HG03565 (cell line): ENCODE data around the gene C19orf38.
"Not testable (repeated sequence)": the region's sequence is repeated elsewhere in the genome, so short reads cannot be mapped to it uniquely, and the experiment has no call there.

ENCODE experiments used
- ATAC-seq: cut with Tn5 transposase; IDR thresholded peaks from one replicate; pipeline ENCODE4 v1.9.1; 2021; ENCODE audit warnings: mild to moderate bottlenecking, moderate library complexity; ENCODE audit not compliant: unreplicated experiment

The C19orf38 gene

GRCh38 chr19:10872546-10873107 is 24.4 kb downstream of the C19orf38 start:
- no peak for ATAC-seq

GRCh38 chr19:10874024-10874423 is 25.8 kb downstream of the C19orf38 start:
- no peak for ATAC-seq

GRCh38 chr19:10876459-10877240 is 28.4 kb downstream of the C19orf38 start:
- peak; percentile 31 for ATAC-seq

- not testable (repeated sequence) for ATAC-seq
Observed at GRCh38 chr19:10877608-10878007, 29.4 kb downstream of the C19orf38 start.

GRCh38 chr19:10878253-10878652 is 30.0 kb downstream of the C19orf38 start:
- no peak for ATAC-seq

GRCh38 chr19:10881403-10882107 is 33.3 kb downstream of the C19orf38 start:
- ATAC-seq, result no peak

- no peak for ATAC-seq
Observed at GRCh38 chr19:10882108-10882457, 33.9 kb downstream of the C19orf38 start.

GRCh38 chr19:10884274-10884673 is 36.1 kb downstream of the C19orf38 start:
- no peak for ATAC-seq

GRCh38 chr19:10885201-10886169 is 37.3 kb downstream of the C19orf38 start:
- no peak for ATAC-seq

GRCh38 chr19:10887616-10888367 is 39.6 kb downstream of the C19orf38 start:
- ATAC-seq, result no peak

GRCh38 chr19:10888421-10888866 is 40.2 kb downstream of the C19orf38 start:
- no peak for ATAC-seq

- ATAC-seq, result no peak
Observed at GRCh38 chr19:10889880-10890279, 41.7 kb downstream of the C19orf38 start.

- ATAC-seq, result no peak
Observed at GRCh38 chr19:10891405-10892086, 43.3 kb downstream of the C19orf38 start.

- no peak for ATAC-seq
Observed at GRCh38 chr19:10892256-10892655, 44.0 kb downstream of the C19orf38 start.

GRCh38 chr19:10894911-10895213 is 46.6 kb downstream of the C19orf38 start:
- ATAC-seq, result no peak

- ATAC-seq, result no peak
Observed at GRCh38 chr19:10895363-10895762, 47.1 kb downstream of the C19orf38 start.

- ATAC-seq, result no peak
Observed at GRCh38 chr19:10895920-10896319, 47.7 kb downstream of the C19orf38 start.

- no peak for ATAC-seq
Observed at GRCh38 chr19:10896851-10897526, 48.8 kb downstream of the C19orf38 start.

GRCh38 chr19:10898633-10899032 is 50.4 kb downstream of the C19orf38 start:
- no peak for ATAC-seq
